Osteocyte (in vitro differentiated cells): ENCODE results near the gene KLHL36. TPM values are rescaled to one million over a fixed set of nuclear protein-coding genes. Genes with fewer than 3 reads are reported as not detected.
"Not testable (repeated sequence)": the region's sequence is repeated elsewhere in the genome, so short reads cannot be mapped to it uniquely, and the experiment has no call there.

Experiments
- DNase-seq: peaks from one replicate; pipeline ENCODE4 v3.0.0; 2021; ENCODE audit warnings: mixed read lengths; ENCODE audit not compliant: unreplicated experiment; ENCODE audit errors: extremely low spot score
- H3K27ac Mint-ChIP-seq: one replicate; pipeline ENCODE4 v1.8.0; 2021; ENCODE audit warnings: mild to moderate bottlenecking, mixed read lengths; ENCODE audit not compliant: unreplicated experiment
- H3K27me3 Mint-ChIP-seq: one replicate; pipeline ENCODE4 v1.8.0; 2021; ENCODE audit warnings: mixed read lengths; ENCODE audit not compliant: unreplicated experiment
- H3K36me3 Mint-ChIP-seq: one replicate; pipeline ENCODE4 v1.8.0; 2021; ENCODE audit warnings: mixed read lengths; ENCODE audit not compliant: unreplicated experiment
- H3K4me1 Mint-ChIP-seq: one replicate; pipeline ENCODE4 v1.8.0; 2021; ENCODE audit warnings: mixed read lengths; ENCODE audit not compliant: unreplicated experiment
- H3K4me3 Mint-ChIP-seq: one replicate; pipeline ENCODE4 v1.8.0; 2021; ENCODE audit warnings: mild to moderate bottlenecking, moderate library complexity, mixed read lengths; ENCODE audit not compliant: unreplicated experiment
- H3K9me3 Mint-ChIP-seq: one replicate; pipeline ENCODE4 v1.8.0; 2021; ENCODE audit warnings: mixed read lengths; ENCODE audit not compliant: unreplicated experiment
- total RNA-seq: library from RNA; stranded (reverse); gene quantifications from 2 replicates; pipeline ENCODE4 v1.2.1, GENCODE V29; 2021
- TF ChIP-seq, protein P1 (sequence below): fragments of 200-600 bp; sonication (generic); IDR thresholded peaks from 2 replicates; pipeline ENCODE4 v1.5.0; 2021; ENCODE audit warnings: antibody characterized with exemption, mild to moderate bottlenecking, moderate library complexity

The KLHL36 gene
- total RNA-seq, 1 donor from 2014 or later = 49.0 TPM

DNA sequence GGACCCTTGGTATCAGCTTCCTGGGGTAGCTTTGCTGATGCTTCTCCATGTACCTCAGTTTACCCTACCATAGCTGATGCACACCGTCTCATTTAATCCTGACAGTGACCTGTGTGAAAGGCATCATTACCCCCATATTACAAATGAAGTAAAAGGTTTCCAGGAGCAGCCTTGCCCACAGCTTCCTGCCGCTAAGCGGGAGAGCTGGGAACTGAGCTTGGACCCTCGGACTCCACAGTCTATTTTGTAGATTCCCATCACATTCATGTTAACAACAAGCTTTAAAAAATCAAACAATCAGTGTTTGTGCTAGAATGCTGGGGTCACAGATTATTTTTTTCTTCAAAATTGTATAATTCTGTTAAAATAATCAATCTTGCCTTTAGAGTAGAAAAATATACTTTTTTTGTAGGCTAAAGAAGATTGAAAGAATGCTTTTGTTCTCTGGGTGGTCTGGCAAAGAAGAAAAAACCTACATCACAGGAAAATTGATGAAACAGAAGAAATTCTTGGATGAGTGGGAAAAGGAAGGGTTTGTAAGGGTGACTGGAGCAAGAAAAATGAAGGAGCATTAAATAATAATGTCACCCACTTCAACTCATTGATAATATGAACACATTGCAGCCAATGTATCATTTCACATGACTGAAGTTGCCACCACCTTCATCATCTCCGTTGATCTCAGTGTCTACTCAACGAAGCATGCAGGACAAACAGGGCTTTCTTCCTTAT lies 41.9 kb downstream of the KLHL36 start:
- Mint-ChIP-seq H3K4me1 (peaks cover 5% of the 10 kb centered on the region), H3K27ac (no peak overlapping the region), H3K4me3 (no peak overlapping the region), H3K36me3 (no peaks in the 10 kb centered on the region), H3K9me3 (no peaks in the 10 kb centered on the region), H3K27me3 (no peaks in the 10 kb centered on the region)
- TF ChIP-seq, protein P1, sequence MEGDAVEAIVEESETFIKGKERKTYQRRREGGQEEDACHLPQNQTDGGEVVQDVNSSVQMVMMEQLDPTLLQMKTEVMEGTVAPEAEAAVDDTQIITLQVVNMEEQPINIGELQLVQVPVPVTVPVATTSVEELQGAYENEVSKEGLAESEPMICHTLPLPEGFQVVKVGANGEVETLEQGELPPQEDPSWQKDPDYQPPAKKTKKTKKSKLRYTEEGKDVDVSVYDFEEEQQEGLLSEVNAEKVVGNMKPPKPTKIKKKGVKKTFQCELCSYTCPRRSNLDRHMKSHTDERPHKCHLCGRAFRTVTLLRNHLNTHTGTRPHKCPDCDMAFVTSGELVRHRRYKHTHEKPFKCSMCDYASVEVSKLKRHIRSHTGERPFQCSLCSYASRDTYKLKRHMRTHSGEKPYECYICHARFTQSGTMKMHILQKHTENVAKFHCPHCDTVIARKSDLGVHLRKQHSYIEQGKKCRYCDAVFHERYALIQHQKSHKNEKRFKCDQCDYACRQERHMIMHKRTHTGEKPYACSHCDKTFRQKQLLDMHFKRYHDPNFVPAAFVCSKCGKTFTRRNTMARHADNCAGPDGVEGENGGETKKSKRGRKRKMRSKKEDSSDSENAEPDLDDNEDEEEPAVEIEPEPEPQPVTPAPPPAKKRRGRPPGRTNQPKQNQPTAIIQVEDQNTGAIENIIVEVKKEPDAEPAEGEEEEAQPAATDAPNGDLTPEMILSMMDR = no peak
- DNase-seq = no peak

DNA sequence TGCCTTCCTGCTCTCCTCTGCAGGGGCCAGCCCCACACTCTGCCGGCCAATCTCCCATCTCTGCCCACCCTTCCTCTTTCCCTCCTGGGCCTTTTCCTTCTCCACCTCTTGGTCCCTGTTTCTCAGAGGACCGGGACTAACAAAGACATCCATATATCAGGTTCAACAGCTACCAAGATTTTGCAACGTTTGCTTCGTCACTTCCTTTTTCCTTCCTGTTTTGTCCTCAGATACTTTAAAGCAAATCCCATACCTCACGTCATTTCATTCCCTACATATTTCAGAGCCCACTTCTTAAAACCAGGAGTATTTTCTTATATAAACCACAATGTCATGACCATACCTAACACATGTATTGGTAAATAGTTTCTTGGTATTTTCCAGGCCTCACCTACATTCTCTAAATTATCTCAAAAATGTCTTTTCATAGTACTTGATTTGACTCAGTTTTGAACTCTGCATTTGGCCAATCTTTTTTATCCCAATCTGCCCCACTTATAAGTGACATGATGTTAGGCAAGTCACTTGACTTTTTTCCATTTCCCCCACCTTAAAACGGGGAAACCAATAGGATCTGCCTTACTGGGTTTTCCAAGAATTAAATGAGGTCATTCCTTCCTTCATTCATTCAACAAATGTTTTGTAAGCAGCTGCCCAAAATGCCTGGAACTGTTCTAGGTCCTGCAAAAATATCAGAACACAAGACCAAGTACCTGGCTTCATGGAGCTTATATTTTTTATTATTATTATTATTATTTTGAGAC lies 44.3 kb downstream of the KLHL36 start:
- H3K9me3 Mint-ChIP-seq = no peaks in the 10 kb centered on the region
- no peak overlapping the region for H3K27ac Mint-ChIP-seq
- TF ChIP-seq, protein P1 = no peak
- H3K4me3 Mint-ChIP-seq = no peak overlapping the region
- no peaks in the 10 kb centered on the region for H3K36me3 Mint-ChIP-seq
- no peaks in the 10 kb centered on the region for H3K27me3 Mint-ChIP-seq
- H3K4me1 Mint-ChIP-seq = peaks cover 5% of the 10 kb centered on the region
- DNase-seq = no peak

GRCh38 chr16:84693869-84694268 lies 45.6 kb downstream of the KLHL36 start:
- H3K4me1 Mint-ChIP-seq, H3K27ac Mint-ChIP-seq, H3K4me3 Mint-ChIP-seq, H3K9me3 Mint-ChIP-seq, DNase-seq, H3K27me3 Mint-ChIP-seq, H3K36me3 Mint-ChIP-seq: not testable (repeated sequence)

- no peak for DNase-seq
- H3K27me3 Mint-ChIP-seq = no peaks in the 10 kb centered on the region
- TF ChIP-seq, protein P1 = no peak
- no peak overlapping the region for H3K4me3 Mint-ChIP-seq
- H3K4me1 Mint-ChIP-seq = peaks cover 5% of the 10 kb centered on the region
- H3K9me3 Mint-ChIP-seq = no peaks in the 10 kb centered on the region
- H3K27ac Mint-ChIP-seq = no peak overlapping the region
- H3K36me3 Mint-ChIP-seq = no peaks in the 10 kb centered on the region
Measured at GRCh38 chr16:84694980-84695379, 46.7 kb downstream of the KLHL36 start.

GRCh38 chr16:84699147-84699711 lies 50.9 kb downstream of the KLHL36 start:
- H3K27me3 Mint-ChIP-seq = no peaks in the 10 kb centered on the region
- TF ChIP-seq, protein P1 = no peak
- peak overlapping the region; percentile 54 for H3K27ac Mint-ChIP-seq
- peak overlapping the region; percentile 75 for H3K4me3 Mint-ChIP-seq
- H3K9me3 Mint-ChIP-seq = no peaks in the 10 kb centered on the region
- no peaks in the 10 kb centered on the region for H3K36me3 Mint-ChIP-seq
- DNase-seq = no peak
- H3K4me1 Mint-ChIP-seq = peaks cover 28% of the 10 kb centered on the region
